GDM1 (cell line): ENCODE results near the gene CCDC34.
"Not testable (repeated sequence)": the region's sequence is repeated elsewhere in the genome, so short reads cannot be mapped to it uniquely, and the experiment has no call there.

Source experiments
- DNase-seq: peaks from one replicate; lab custom pipeline; 2025; lab: John Stamatoyannopoulos, UW

CCDC34 gene

GRCh38 chr11:27361649-27362431, 1.2 kb downstream of the CCDC34 start:
- no peak for DNase-seq

- DNase-seq, result no peak
Measured at GRCh38 chr11:27358296-27358695, 4.7 kb downstream of the CCDC34 start.

- DNase-seq, result no peak
Measured at GRCh38 chr11:27357250-27357649, 5.8 kb downstream of the CCDC34 start.

GRCh38 chr11:27356624-27357222, 6.3 kb downstream of the CCDC34 start:
- no peak for DNase-seq

- DNase-seq, result no peak
Measured at GRCh38 chr11:27355575-27356104, 7.4 kb downstream of the CCDC34 start.

- no peak for DNase-seq
Measured at GRCh38 chr11:27354359-27354965, 8.6 kb downstream of the CCDC34 start.

- DNase-seq, result no peak
Measured at GRCh38 chr11:27353593-27354358, 9.2 kb downstream of the CCDC34 start.

GRCh38 chr11:27352781-27353180, 10.2 kb downstream of the CCDC34 start:
- DNase-seq, result no peak

- DNase-seq, result no peak
Measured at GRCh38 chr11:27350511-27350910, 12.5 kb downstream of the CCDC34 start.

- no peak for DNase-seq
Measured at GRCh38 chr11:27349919-27350318, 13.1 kb downstream of the CCDC34 start.

GRCh38 chr11:27348340-27348873, 14.6 kb downstream of the CCDC34 start:
- DNase-seq, result no peak

- DNase-seq, result no peak
Measured at GRCh38 chr11:27347359-27348339, 15.4 kb downstream of the CCDC34 start.

- no peak for DNase-seq
Measured at GRCh38 chr11:27339941-27340340, 23.1 kb downstream of the CCDC34 start.

GRCh38 chr11:27334764-27335163, 28.3 kb downstream of the CCDC34 start:
- DNase-seq, result not testable (repeated sequence)

- DNase-seq, result no peak
Measured at GRCh38 chr11:27331981-27332380, 31.0 kb downstream of the CCDC34 start.

- no peak for DNase-seq
Measured at GRCh38 chr11:27330633-27331270, 32.3 kb downstream of the CCDC34 start.

GRCh38 chr11:27329867-27330632, 33.0 kb downstream of the CCDC34 start:
- no peak for DNase-seq

- DNase-seq, result no peak
Measured at GRCh38 chr11:27328614-27329013, 34.4 kb downstream of the CCDC34 start.

- not testable (repeated sequence) for DNase-seq
Measured at GRCh38 chr11:27327064-27327463, 36.0 kb downstream of the CCDC34 start.
